ENCODE data around the gene DMRTC2. TPM values are rescaled to one million over a fixed set of nuclear protein-coding genes. Genes with fewer than 3 reads are reported as not detected.

The DMRTC2 gene
- total and polyA plus RNA-seq, 2 of the 8 experiments (the other 6 are each of a cell fraction or from before 2014, with no cell fraction given) = not detected

GRCh38 chr19:41808663-41809566 lies 35.9 kb upstream of the DMRTC2 start (continued):
- TF ChIP-seq CHD7 (IDR thresholded peaks at IDR 0.05; ENCODE audit: insufficient replicate concordance, low read length) = no peak
